ENCODE measurements around the gene PSMD11.

PSMD11 gene

GRCh38 chr17:32452281-32452680 lies 8.0 kb downstream of the PSMD11 start:
- no peak for TF ChIP-seq ZNF274 (IDR thresholded peaks at IDR 0.05; ENCODE audit: low read depth, low read length)
- H3K4me3 ChIP-seq (ENCODE audit: low read length) = no peak overlapping the region

GRCh38 chr17:32453370-32453769 lies 9.1 kb downstream of the PSMD11 start:
- H3K4me3 ChIP-seq (ENCODE audit: low read length) = no peak overlapping the region
- no peak for TF ChIP-seq ZNF274 (IDR thresholded peaks at IDR 0.05; ENCODE audit: low read depth, low read length)

- no peak for TF ChIP-seq ZNF274 (IDR thresholded peaks at IDR 0.05; ENCODE audit: low read depth, low read length)
- H3K4me3 ChIP-seq (ENCODE audit: low read length) = no peak overlapping the region
Measured at GRCh38 chr17:32458371-32458770, 14.1 kb downstream of the PSMD11 start.

DNA sequence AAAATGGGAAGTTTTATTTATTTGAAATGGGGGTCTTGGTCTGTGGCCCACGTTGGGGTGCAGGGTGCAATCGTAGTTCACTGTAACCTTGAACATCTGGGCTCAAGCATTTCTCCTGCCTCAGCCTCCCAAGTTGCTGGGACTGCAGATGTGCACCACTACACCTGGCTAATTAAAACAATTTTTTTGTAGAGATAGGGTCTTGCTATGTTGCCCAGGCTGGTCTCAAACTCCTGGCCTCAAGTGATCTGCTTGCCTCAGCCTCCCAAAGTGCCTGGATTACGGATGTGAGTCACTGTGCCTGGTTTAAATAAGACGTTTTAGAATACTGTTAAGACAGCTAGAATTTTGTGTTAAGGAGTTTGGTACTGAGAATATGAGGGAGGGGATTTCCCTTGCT lies 15.7 kb downstream of the PSMD11 start:
- H3K4me3 ChIP-seq (ENCODE audit: low read length) = no peak overlapping the region
- TF ChIP-seq ZNF274 (IDR thresholded peaks at IDR 0.05; ENCODE audit: low read depth, low read length) = no peak

DNA sequence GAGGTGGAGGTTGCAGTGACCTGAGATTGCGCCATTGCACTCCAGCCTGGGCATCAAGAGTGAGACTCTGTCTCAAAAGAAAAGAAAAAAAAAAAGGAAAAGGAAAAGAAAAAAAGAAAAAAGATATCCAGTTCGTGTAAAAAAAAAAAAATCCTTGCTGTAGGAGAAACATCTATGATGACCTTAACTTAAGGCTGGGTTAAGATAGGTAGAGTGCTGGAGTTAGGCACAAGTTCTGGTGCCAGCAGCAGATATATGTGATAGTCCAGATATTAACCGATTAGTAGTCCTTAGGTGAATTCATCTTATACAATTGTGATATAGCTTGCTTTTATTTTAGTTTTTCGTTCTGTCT lies 17.2 kb downstream of the PSMD11 start:
- TF ChIP-seq ZNF274 (IDR thresholded peaks at IDR 0.05; ENCODE audit: low read depth, low read length) = no peak

GRCh38 chr17:32461853-32462617 lies 17.7 kb downstream of the PSMD11 start:
- no peak overlapping the region for H3K4me3 ChIP-seq (ENCODE audit: low read length)
- TF ChIP-seq ZNF274 (IDR thresholded peaks at IDR 0.05; ENCODE audit: low read depth, low read length) = no peak

More for the DNA sequence above, 17.2 kb downstream of the PSMD11 start:
- no peak overlapping the region for H3K4me3 ChIP-seq (ENCODE audit: low read length)

- no peak for TF ChIP-seq ZNF274 (IDR thresholded peaks at IDR 0.05; ENCODE audit: low read depth, low read length)
- H3K4me3 ChIP-seq (ENCODE audit: low read length) = no peak overlapping the region
Measured at GRCh38 chr17:32463304-32463703, 19.0 kb downstream of the PSMD11 start.

DNA sequence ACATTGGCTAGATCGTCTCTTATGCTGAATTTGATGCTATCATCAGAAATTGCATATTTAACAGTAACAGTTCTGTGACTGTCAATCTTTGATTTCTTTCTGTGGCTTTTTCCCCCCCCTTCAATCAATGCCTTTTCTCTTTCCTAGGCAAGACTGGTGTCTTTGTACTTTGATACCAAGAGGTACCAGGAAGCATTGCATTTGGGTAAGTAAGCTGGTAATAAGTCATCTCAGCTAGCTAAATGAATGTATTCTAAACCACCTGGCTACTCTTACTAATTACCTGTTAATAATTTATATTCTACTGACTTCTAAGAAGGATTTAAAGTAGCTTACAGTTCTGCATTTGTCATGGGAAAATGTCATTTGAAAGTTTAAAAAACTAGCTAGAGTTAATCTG lies 20.1 kb downstream of the PSMD11 start:
- no peak for TF ChIP-seq ZNF274 (IDR thresholded peaks at IDR 0.05; ENCODE audit: low read depth, low read length)
- H3K4me3 ChIP-seq (ENCODE audit: low read length) = no peak overlapping the region

- TF ChIP-seq ZNF274 (IDR thresholded peaks at IDR 0.05; ENCODE audit: low read depth, low read length) = no peak
- no peak overlapping the region for H3K4me3 ChIP-seq (ENCODE audit: low read length)
Measured at GRCh38 chr17:32467949-32468348, 23.6 kb downstream of the PSMD11 start.

GRCh38 chr17:32470405-32471167 lies 26.3 kb downstream of the PSMD11 start:
- TF ChIP-seq ZNF274 (IDR thresholded peaks at IDR 0.05; ENCODE audit: low read depth, low read length) = no peak
- H3K4me3 ChIP-seq (ENCODE audit: low read length) = no peak overlapping the region

DNA sequence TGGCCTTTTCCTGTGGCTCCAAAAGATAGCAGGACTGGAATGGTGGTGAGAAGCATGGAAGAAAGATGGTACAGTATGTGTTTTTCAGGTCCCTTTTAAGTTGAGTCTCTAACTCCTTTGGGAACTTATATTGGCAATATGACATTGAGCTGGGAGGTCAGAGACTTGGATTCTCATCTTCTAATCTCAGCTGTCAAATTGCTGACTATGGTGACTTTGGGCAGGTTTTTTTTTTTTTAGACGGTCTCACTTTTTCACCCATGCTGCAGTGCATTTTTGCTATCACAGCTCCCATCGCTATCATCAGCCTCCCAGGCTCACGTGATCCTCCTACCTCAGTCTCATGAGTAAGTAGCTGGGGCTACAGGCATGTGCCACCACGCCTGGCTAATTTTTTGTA lies 27.3 kb downstream of the PSMD11 start:
- no peak overlapping the region for H3K4me3 ChIP-seq (ENCODE audit: low read length)
- TF ChIP-seq ZNF274 (IDR thresholded peaks at IDR 0.05; ENCODE audit: low read depth, low read length) = no peak

DNA sequence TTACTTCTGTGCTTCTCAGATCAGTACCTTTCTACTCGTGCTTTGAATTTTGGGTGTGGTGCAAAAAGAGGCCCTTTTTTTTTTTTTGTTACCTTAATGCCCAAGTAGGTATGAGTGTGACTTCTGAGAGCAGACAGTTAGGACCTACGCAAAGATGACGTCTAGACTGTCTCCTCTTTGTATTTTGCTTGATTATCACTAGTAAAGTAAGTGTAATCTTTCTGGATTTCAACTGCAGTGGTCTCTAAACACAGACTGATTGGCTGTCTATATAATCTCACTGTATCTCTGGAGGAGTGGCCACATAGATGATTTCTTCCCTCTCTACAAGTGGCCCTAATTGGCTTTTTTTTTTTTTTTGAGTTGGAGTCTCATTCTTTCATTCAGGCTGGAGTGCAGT lies 30.9 kb downstream of the PSMD11 start:
- TF ChIP-seq ZNF274 (IDR thresholded peaks at IDR 0.05; ENCODE audit: low read depth, low read length) = no peak
- H3K4me3 ChIP-seq (ENCODE audit: low read length) = no peak overlapping the region

DNA sequence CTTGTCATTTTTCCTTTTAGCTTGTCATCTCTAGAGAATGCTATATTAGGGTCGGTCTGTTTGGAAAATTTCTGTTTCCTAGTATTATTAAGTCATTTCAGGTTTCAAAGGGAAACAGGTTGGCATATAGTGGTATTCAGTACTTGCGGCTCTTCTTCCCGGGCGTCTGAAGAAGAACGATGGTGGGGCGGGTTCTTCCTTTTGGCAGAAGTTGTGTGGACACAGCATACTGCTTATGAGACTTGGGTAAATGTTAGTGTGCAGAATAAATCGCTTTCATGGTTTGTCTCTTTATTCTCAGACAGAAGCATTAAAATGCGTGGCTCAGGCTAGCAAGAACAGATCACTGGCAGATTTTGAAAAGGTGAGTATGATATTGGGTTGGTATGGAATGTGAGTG lies 32.9 kb downstream of the PSMD11 start:
- no peak overlapping the region for H3K4me3 ChIP-seq (ENCODE audit: low read length)
- TF ChIP-seq ZNF274 (IDR thresholded peaks at IDR 0.05; ENCODE audit: low read depth, low read length) = no peak

GRCh38 chr17:32479074-32479617 lies 34.8 kb downstream of the PSMD11 start:
- H3K4me3 ChIP-seq (ENCODE audit: low read length) = no peak overlapping the region
- TF ChIP-seq ZNF274 (IDR thresholded peaks at IDR 0.05; ENCODE audit: low read depth, low read length) = no peak

DNA sequence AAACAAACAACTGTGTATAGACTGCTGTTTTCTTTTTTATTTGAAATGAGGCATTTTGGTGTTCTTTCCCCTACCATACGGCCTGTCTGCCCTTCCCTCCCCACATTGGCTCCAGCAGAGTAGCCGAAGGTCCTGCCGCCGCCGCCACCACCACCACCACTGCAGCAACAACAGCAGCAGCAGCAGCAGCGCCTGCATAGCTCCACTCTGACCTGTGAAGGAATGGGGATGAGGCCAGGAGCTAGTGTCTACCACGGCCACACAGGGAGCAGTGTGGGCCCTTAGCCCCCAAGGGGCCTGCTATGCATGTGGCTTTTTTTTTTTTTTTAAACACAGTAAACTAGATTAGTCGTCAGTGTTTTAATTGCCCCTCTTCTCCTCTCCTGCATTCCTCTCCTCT lies 36.9 kb downstream of the PSMD11 start:
- no peak overlapping the region for H3K4me3 ChIP-seq (ENCODE audit: low read length)
- no peak for TF ChIP-seq ZNF274 (IDR thresholded peaks at IDR 0.05; ENCODE audit: low read depth, low read length)

Measured in GM08714 (cell line).